Esophagus squamous epithelium (tissue), 5 donors: Measurements from ENCODE around the gene ASGR1. TPM values are rescaled to one million over a fixed set of nuclear protein-coding genes. Genes with fewer than 3 reads are reported as not detected.
"Not testable (repeated sequence)": the region's sequence is repeated elsewhere in the genome, so short reads cannot be mapped to it uniquely, and the experiment has no call there.

Experiments used
- DNase-seq: peaks from one replicate; lab custom pipeline; 2025; lab: John Stamatoyannopoulos, UW
- H3K27ac ChIP-seq, 4 donors: fragments of 200-600 bp; sonication (generic); one replicate each; pipeline ENCODE4 v1.5.1; 2016 to 2019; ENCODE audit warnings: mild to moderate bottlenecking in 1 of 4
- H3K27me3 ChIP-seq, 4 donors: fragments of 200-600 bp; sonication (generic); 1 replicate in 3 of 4; 2 replicates in 1 of 4; pipeline versions ENCODE4 v1.5.1 to v1.6.0; 2017 to 2021; ENCODE audit warnings: antibody characterized with exemption in 1 of 4
- H3K36me3 ChIP-seq, 3 donors: fragments of 200-600 bp; sonication (generic); one replicate each; pipeline ENCODE4 v1.5.1; 2016 to 2019
- H3K4me1 ChIP-seq, 3 donors: fragments of 200-600 bp; sonication (generic); one replicate each; pipeline ENCODE4 v1.5.1; 2017 to 2019
- H3K4me3 ChIP-seq, 4 donors: fragments of 200-600 bp; sonication (generic); 1 replicate in 3 of 4; 2 replicates in 1 of 4; pipeline ENCODE4 v1.5.1; 2016 to 2019; ENCODE audit warnings: mild to moderate bottlenecking in 2 of 4, moderate library complexity in 1 of 4
- H3K9me3 ChIP-seq, 3 donors: fragments of 200-600 bp; sonication (generic); one replicate each; pipeline ENCODE4 v1.5.1; 2016 to 2019
- POLR2A ChIP-seq, 4 donors: fragments of 450-650 bp; IDR thresholded peaks; one replicate each; pipeline ENCODE4 v1.6.1; 2017; ENCODE audit warnings: antibody characterized with exemption in 4 of 4, mild to moderate bottlenecking in 4 of 4, moderate library complexity in 3 of 4
- WGBS, 2 donors: methylation state at CpG; one replicate each; pipeline ENCODE4 v1.1.5; 2018; 5-methylcytosine and 5-hydroxymethylcytosine counted together
- intact Hi-C: fragments of 100-400 bp; cut with DNase I; formaldehyde crosslinking; loops from one replicate; pipeline ENCODE4 v1.15.0; 2022
- total RNA-seq, 4 donors: library from RNA; depleted of rRNA; stranded (reverse); fragments of >200 nt; gene quantifications; one replicate each; pipeline ENCODE4 v1.1.0, GENCODE V29; 2016
- TF ChIP-seq, protein P1 (sequence below), 6 experiments: fragments of 450-650 bp in 4 of 6; fragments of 200-600 bp in 2 of 6; sonication (generic) in 2 of 6; IDR thresholded peaks; one replicate each; pipeline ENCODE4 v1.5.1; 2016 to 2019; ENCODE audit warnings: antibody characterized with exemption in 6 of 6, mild to moderate bottlenecking in 4 of 6, moderate library complexity in 4 of 6
- donor health status: DM: yes; HTN: yes; CAD: no.

The ASGR1 gene
- total RNA-seq, 4 donors from 2014 or later: 0.42 to 1.1 (median 0.97) TPM; not detected in 1

DNA sequence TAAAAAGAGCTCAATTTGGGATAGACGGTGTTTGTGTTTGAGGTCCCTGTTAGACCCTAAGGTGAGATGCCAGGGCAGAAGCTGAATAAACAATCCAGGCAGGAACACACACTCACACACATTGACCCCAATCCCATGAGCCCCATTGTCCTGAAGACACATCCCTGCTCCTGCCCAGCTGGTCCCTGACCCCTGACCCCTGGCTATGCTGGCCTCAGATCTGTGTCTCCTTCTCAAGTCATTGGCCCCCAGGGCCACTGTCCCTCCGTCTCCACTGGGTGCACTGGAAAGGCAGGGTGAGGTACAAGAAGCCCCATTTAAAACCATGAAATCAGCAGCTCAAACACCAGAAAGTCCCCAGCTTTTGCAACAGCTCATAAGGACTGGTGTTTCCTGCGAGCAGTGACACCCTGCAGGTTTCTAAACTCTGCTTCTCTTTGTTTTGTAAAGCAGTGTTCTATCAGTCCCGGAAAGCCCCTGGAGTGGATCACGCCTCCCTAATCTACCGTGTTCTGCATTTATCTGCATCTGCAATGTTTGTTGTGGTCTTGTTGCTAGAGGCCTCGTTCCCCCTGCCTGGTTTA lies 46.6 kb downstream of the ASGR1 start:
- TF ChIP-seq, protein P1, sequence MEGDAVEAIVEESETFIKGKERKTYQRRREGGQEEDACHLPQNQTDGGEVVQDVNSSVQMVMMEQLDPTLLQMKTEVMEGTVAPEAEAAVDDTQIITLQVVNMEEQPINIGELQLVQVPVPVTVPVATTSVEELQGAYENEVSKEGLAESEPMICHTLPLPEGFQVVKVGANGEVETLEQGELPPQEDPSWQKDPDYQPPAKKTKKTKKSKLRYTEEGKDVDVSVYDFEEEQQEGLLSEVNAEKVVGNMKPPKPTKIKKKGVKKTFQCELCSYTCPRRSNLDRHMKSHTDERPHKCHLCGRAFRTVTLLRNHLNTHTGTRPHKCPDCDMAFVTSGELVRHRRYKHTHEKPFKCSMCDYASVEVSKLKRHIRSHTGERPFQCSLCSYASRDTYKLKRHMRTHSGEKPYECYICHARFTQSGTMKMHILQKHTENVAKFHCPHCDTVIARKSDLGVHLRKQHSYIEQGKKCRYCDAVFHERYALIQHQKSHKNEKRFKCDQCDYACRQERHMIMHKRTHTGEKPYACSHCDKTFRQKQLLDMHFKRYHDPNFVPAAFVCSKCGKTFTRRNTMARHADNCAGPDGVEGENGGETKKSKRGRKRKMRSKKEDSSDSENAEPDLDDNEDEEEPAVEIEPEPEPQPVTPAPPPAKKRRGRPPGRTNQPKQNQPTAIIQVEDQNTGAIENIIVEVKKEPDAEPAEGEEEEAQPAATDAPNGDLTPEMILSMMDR (IDR thresholded peaks at IDR 0.05): no peak
- TF ChIP-seq POLR2A (IDR thresholded peaks at IDR 0.05): no peak
- peak overlapping the region in 3 of 4 donors; percentile 14 to 65 (median 63) for H3K27ac ChIP-seq
- WGBS, 2 donors: 24 to 32% methylated on average over 6 of the region's 7 CpGs

DNA sequence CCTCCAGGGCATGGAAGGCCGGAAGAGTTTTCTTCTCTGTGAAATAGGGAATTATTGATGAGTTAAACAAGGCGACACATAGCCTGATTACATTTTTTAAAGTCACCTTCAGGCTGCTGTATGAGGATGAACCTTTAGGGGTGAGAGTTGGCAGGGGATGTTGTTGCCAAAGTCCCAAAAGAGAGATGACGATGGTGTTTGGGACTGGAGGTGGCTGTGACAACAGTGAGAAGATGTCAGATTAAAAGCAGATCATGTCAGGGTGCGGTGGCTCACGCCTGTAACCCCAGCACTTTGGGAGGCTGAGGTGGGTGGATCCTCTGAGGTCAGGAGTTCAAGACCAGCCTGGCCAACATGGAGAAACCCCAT lies 47.8 kb downstream of the ASGR1 start:
- peak overlapping the region in 1 of 4 donors; percentile 28 for H3K4me3 ChIP-seq
- TF ChIP-seq, protein P1 (IDR thresholded peaks at IDR 0.05): no peak
- no peak for TF ChIP-seq POLR2A (IDR thresholded peaks at IDR 0.05)
- intact Hi-C loops: no loop called here
- peak overlapping the region in 2 of 4 donors; percentile 63 to 70 for H3K27ac ChIP-seq
- H3K36me3 ChIP-seq: no peaks in the 10 kb centered on the region
- 82 to 90% methylated on average over 5 of the region's 5 CpGs for WGBS, 2 donors
- H3K4me1 ChIP-seq: peaks cover 0 to 31% (median 0%) of the 10 kb centered on the region in 3 donors
- peaks cover 0 to 28% (median 0%) of the 10 kb centered on the region in 4 donors for H3K27me3 ChIP-seq
- H3K9me3 ChIP-seq: no peaks in the 10 kb centered on the region
- DNase-seq: no peak

More for the DNA sequence above, 46.6 kb downstream of the ASGR1 start:
- no peak for DNase-seq
- peaks cover 0 to 40% (median 0%) of the 10 kb centered on the region in 4 donors for H3K27me3 ChIP-seq
- no peak overlapping the region for H3K4me3 ChIP-seq
- no peaks in the 10 kb centered on the region for H3K9me3 ChIP-seq
- H3K4me1 ChIP-seq: peaks cover 0 to 43% (median 0%) of the 10 kb centered on the region in 3 donors
- intact Hi-C loops: no loop called here
- no peaks in the 10 kb centered on the region for H3K36me3 ChIP-seq

DNA sequence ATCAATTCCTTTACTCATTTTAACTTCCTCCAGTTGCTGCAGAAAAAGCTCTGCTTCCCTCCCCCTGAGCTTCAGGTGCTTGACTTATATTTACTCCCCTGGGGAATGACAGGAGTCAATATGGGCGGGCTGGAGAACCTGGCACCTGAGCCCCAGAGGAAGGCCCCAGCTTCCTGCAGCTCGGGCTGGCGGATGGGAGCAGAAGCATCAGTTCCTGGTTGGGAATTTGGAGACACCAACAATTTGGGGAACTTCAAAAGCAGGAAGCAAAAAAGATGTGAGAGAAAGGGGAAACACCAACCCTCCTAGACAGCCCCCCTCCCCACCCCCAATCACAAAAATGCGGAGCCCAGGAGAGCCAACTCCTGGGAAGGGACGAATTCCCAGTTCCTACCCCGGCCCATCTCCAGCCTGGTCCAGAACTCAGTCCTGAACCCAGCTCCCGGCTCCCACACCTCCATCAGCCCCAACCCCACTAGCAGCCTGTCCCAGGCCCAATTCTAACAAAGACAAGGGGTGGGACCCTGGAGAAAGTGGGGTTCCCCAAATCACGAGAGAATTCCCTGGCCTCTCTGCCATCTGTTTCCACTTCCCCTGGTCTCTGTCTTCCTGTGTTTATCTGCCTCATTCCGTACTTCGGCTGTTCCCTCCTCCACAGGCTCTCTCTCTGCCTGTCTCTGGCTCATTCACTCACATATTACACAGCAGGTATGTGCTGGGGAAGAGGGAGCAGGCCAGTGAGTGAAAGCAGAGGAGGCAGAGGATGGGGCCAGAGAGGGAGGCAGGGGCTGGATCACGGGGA lies 48.3 kb downstream of the ASGR1 start:
- H3K9me3 ChIP-seq: no peaks in the 10 kb centered on the region
- 48 to 56% methylated on average over 10 to 11 of the region's 11 CpGs for WGBS, 2 donors
- H3K27ac ChIP-seq: peak overlapping the region in 2 of 4 donors; percentile 63 to 70
- DNase-seq: no peak
- H3K4me3 ChIP-seq: peak overlapping the region in 1 of 4 donors; percentile 28
- H3K36me3 ChIP-seq: no peaks in the 10 kb centered on the region
- peaks cover 0 to 27% (median 0%) of the 10 kb centered on the region in 4 donors for H3K27me3 ChIP-seq
- intact Hi-C loops: no loop called here
- H3K4me1 ChIP-seq: peaks cover 0 to 25% (median 0%) of the 10 kb centered on the region in 3 donors
- TF ChIP-seq, protein P1 (IDR thresholded peaks at IDR 0.05): no peak
- TF ChIP-seq POLR2A (IDR thresholded peaks at IDR 0.05): no peak

DNA sequence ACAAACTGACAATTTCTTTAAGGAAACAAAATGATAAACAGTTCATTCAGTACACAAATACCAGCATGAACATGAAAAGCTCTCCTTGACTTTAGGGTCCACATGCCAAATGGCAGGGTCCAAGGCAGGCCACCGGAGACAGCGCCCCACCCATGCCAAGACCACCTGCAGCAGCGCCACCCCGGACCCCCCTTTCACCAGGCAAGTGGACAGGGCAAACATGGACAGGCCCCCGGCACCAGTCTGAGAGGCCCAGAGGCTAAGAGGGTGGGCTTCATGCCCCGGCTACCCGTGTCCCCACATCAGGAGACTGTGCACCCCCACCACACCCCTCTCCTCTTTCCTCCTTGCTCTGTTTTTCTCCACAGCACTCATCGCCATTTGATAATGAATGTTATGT lies 49.9 kb downstream of the ASGR1 start:
- peaks cover 0 to 19% (median 0%) of the 10 kb centered on the region in 3 donors for H3K4me1 ChIP-seq
- H3K4me3 ChIP-seq: no peak overlapping the region
- intact Hi-C loops: no loop called here
- H3K27ac ChIP-seq: no peak overlapping the region
- no peak for DNase-seq
- no peaks in the 10 kb centered on the region for H3K9me3 ChIP-seq
- TF ChIP-seq, protein P1 (IDR thresholded peaks at IDR 0.05): no peak
- TF ChIP-seq POLR2A (IDR thresholded peaks at IDR 0.05): no peak
- no peaks in the 10 kb centered on the region for H3K36me3 ChIP-seq
- WGBS, 2 donors: 77 to 79% methylated on average over 7 to 8 of the region's 8 CpGs
- peaks cover 0 to 26% (median 0%) of the 10 kb centered on the region in 4 donors for H3K27me3 ChIP-seq

DNA sequence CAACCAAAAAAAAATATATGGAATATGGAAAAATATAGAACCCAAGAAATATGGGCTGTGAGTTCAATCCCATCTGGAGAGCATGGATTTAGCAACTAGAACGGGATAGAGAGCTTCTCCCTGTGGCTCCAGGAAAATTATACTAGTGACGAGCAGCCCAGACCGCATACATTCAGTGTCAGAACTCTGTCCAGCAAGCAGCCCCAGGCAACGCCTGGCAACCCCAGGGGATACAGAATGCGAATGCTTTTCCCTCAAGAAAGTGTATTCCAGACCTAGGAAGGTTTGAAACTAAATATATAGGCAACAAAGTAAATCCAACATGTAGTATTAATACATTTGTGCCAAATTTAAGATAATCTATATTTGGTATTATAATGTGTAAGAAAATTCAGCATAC lies 51.0 kb downstream of the ASGR1 start:
- H3K27ac ChIP-seq: no peak overlapping the region
- no peaks in the 10 kb centered on the region for H3K9me3 ChIP-seq
- TF ChIP-seq, protein P1 (IDR thresholded peaks at IDR 0.05): no peak
- TF ChIP-seq POLR2A (IDR thresholded peaks at IDR 0.05): no peak
- no peak for DNase-seq
- intact Hi-C loops: no loop called here
- no peaks in the 10 kb centered on the region for H3K36me3 ChIP-seq
- H3K4me1 ChIP-seq: peaks cover 0 to 9% (median 0%) of the 10 kb centered on the region in 3 donors
- no peak overlapping the region for H3K4me3 ChIP-seq
- peaks cover 0 to 24% (median 0%) of the 10 kb centered on the region in 4 donors for H3K27me3 ChIP-seq
- 57 to 65% methylated on average over 5 of the region's 5 CpGs for WGBS, 2 donors

DNA sequence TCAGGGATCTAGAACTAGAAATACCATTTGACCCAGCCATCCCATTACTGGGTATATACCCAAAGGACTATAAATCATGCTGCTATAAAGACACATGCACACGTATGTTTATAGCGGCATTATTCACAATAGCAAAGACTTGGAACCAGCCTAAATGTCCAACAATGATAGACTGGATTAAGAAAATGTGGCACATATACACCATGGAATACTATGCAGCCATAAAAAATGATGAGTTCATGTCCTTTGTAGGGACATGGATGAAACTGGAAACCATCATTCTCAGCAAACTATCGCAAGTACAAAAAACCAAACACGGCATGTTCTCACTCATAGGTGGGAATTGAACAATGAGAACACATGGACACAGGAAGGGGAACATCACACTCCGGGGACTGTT lies 51.7 kb downstream of the ASGR1 start:
- intact Hi-C loops, H3K9me3 ChIP-seq, H3K4me1 ChIP-seq, H3K4me3 ChIP-seq, DNase-seq, H3K36me3 ChIP-seq, H3K27ac ChIP-seq: not testable (repeated sequence)
- 79 to 93% methylated on average over 3 to 4 of the region's 5 CpGs for WGBS, 2 donors
- peaks cover 0 to 27% (median 0%) of the 10 kb centered on the region in 4 donors for H3K27me3 ChIP-seq

DNA sequence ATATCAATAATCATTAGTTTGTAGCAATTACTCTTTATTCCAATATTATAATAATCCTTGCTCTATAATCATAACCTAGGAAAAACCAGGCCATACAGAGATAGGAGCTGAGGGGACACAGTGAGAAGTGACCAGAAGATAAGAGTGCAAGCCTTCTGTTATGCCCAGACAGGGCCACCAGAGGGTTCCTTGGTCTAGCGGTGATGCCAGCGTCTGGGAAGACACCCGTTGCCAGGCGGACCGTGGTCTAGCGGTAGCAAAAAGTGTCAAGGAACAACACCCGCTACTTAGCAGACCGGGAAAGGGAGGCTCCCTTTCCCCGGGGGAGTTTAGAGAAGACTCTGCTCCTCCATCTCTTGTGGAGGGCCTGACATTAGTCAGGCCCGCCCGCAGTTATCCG lies 52.8 kb downstream of the ASGR1 start:
- WGBS, 2 donors: 68 to 81% methylated on average over 8 to 12 of the region's 12 CpGs
- H3K27ac ChIP-seq, H3K4me3 ChIP-seq, H3K9me3 ChIP-seq, H3K4me1 ChIP-seq, intact Hi-C loops, H3K36me3 ChIP-seq, DNase-seq: not testable (repeated sequence)
- H3K27me3 ChIP-seq: peaks cover 0 to 25% (median 0%) of the 10 kb centered on the region in 4 donors
